ENCODE results near the gene TEKT5. TPM values are rescaled to one million over a fixed set of nuclear protein-coding genes. Genes with fewer than 3 reads are reported as not detected.

Gene TEKT5
- total and polyA plus RNA-seq, 8 donors = 0.17 to 1.1 (median 0.26) TPM; not detected in 1

DNA sequence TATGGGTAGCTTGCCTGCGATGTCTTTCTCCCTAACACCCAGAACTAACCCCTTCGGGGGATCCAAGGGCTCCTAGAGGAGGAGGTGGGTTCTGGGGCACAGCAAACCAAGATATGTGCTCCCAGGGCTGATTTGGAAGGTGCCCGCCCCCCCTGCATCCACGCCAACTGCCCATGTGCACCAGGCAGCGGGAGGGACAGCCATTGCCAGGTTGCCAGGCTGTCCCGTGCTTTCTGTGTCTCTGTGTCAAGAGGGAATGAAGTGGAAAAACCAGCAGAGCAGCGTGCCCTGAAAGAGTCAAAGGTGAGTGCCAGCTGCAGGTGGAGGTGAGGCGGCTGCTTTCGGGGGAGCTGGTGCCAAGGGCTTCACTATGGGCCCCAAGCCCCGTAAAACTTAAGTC lies 6.4 kb downstream of the TEKT5 start:
- ATAC-seq (peak; percentile 60 to 98 (median 76)), DNase-seq (peak in 4 of 6 donors; percentile 12 to 60 (median 30)), FAIRE-seq (no peak)
- Histone ChIP-seq H3K9me3 (no peaks in the 10 kb centered on the region), H3K4me1 (peaks cover 0 to 11% (median 0%) of the 10 kb centered on the region in 3 donors), H3K36me3 (no peaks in the 10 kb centered on the region), H3K27ac (no peak overlapping the region), H3K27me3 (no peaks in the 10 kb centered on the region), H3K4me3 (no peak overlapping the region)
- intact Hi-C loops (cut with DNase I) = no loop called here
- WGBS, 2 donors = 26 to 30% methylated on average over 9 to 10 of the region's 10 CpGs
- no peak for TF ChIP-seq CTCF (IDR thresholded peaks at IDR 0.05)

GRCh38 chr16:10685709-10686108 lies 9.0 kb downstream of the TEKT5 start:
- DNase-seq (no peak), ATAC-seq (no peak), FAIRE-seq (no peak)
- Histone ChIP-seq H3K36me3 (no peaks in the 10 kb centered on the region), H3K27ac (no peak overlapping the region), H3K9me3 (no peaks in the 10 kb centered on the region), H3K4me3 (no peak overlapping the region), H3K27me3 (no peaks in the 10 kb centered on the region), H3K4me1 (peaks cover 0 to 11% (median 0%) of the 10 kb centered on the region in 3 donors)
- WGBS, 2 donors = 84 to 88% methylated on average over 7 of the region's 7 CpGs
- no peak for TF ChIP-seq CTCF (IDR thresholded peaks at IDR 0.05)
- intact Hi-C loops (cut with DNase I) = no loop called here

- FAIRE-seq = no peak
- DNase-seq = no peak
- Histone ChIP-seq H3K27ac (no peak overlapping the region), H3K9me3 (no peaks in the 10 kb centered on the region), H3K27me3 (no peaks in the 10 kb centered on the region), H3K4me3 (no peak overlapping the region), H3K4me1 (peaks cover 0 to 11% (median 0%) of the 10 kb centered on the region in 3 donors), H3K36me3 (no peaks in the 10 kb centered on the region)
- no peak for ATAC-seq
- intact Hi-C loops (cut with DNase I) = no loop called here
- 80 to 84% methylated on average over 14 of the region's 14 CpGs for WGBS, 2 donors
- no peak for TF ChIP-seq CTCF (IDR thresholded peaks at IDR 0.05)
Measured at GRCh38 chr16:10684511-10685151, 10.1 kb downstream of the TEKT5 start.

- Histone ChIP-seq H3K36me3 (no peaks in the 10 kb centered on the region), H3K4me1 (peaks cover 0 to 4% (median 0%) of the 10 kb centered on the region in 3 donors), H3K27ac (no peak overlapping the region), H3K27me3 (no peaks in the 10 kb centered on the region), H3K9me3 (no peaks in the 10 kb centered on the region), H3K4me3 (no peak overlapping the region)
- intact Hi-C loops (cut with DNase I) = no loop called here
- DNase-seq (no peak), FAIRE-seq (no peak), ATAC-seq (no peak)
- TF ChIP-seq CTCF (IDR thresholded peaks at IDR 0.05) = no peak
- WGBS, 2 donors = 61 to 64% methylated on average over 8 of the region's 8 CpGs
Measured at GRCh38 chr16:10683170-10683569, 11.6 kb downstream of the TEKT5 start.

DNA sequence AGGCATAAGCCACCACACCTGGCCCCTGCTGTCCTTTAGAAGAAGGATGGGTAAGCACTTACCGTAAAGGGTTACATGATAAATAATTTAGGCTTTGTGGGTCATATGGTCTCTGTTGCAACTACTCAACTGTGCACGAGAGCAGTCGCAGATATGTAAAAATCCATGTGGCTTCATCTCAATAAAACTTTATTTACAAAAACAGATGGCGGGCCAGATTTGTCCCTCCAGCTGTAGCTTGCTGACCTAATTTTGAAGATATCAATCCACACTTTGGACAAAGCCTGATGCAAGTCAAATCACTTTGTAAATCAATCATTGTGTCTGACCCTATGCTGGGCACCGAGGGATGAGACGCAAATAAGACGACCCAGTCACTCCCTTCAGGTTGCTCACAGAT lies 12.1 kb downstream of the TEKT5 start:
- 93 to 94% methylated on average over 7 of the region's 7 CpGs for WGBS, 2 donors
- H3K27ac ChIP-seq = no peak overlapping the region
- no peak overlapping the region for H3K4me3 ChIP-seq
- intact Hi-C loops (cut with DNase I) = no loop called here
- no peaks in the 10 kb centered on the region for H3K36me3 ChIP-seq
- no peaks in the 10 kb centered on the region for H3K4me1 ChIP-seq
- no peaks in the 10 kb centered on the region for H3K9me3 ChIP-seq
- FAIRE-seq (no peak), DNase-seq (no peak), ATAC-seq (no peak)
- H3K27me3 ChIP-seq = no peaks in the 10 kb centered on the region
- TF ChIP-seq CTCF (IDR thresholded peaks at IDR 0.05) = no peak

Measured in pancreas (tissue), 10 donors.